ENCODE measurements around the gene COPG2. TPM values are rescaled to one million over a fixed set of nuclear protein-coding genes. Genes with fewer than 3 reads are reported as not detected.

The COPG2 gene
- total RNA-seq, 2 donors from 2014 or later, result 28.0 to 55.0 TPM

DNA sequence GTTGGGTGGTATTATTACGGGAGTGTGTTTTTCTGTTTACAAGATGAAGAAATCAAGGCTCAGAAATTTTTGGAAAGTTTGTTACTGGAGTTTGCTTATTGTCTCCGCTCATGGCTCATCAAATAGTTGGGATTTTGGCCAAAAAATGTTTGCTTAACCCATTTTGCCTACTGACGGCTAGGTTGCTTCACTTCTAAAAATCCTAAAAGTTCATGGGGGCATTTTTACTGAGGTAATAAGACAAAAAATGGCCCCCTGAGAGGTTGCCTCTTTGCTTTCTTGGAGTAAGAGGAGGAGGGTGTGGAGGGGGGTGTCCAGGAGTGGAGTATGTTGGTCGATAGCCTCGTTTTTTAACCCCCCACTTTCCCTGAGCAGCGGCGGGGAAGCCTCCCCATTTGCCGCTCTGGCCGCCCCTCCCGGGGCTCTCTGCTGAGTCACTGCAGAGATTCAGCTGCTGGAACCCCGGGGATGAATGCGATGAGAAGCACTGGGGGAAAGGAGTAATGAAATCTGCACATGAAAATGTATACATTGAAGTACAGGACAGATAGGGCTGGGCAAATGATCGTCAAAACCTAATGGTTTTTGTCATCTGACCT, 175.2 kb downstream of the COPG2 start:
- Mint-ChIP-seq H3K9me3 (no peaks in the 10 kb centered on the region), H3K27ac (no peak overlapping the region), H3K36me3 (peaks cover 7 to 12% of the 10 kb centered on the region in 2 donors)
- ATAC-seq (no peak), DNase-seq (ENCODE audit: low spot score in 2 of 2) (no peak)

DNA sequence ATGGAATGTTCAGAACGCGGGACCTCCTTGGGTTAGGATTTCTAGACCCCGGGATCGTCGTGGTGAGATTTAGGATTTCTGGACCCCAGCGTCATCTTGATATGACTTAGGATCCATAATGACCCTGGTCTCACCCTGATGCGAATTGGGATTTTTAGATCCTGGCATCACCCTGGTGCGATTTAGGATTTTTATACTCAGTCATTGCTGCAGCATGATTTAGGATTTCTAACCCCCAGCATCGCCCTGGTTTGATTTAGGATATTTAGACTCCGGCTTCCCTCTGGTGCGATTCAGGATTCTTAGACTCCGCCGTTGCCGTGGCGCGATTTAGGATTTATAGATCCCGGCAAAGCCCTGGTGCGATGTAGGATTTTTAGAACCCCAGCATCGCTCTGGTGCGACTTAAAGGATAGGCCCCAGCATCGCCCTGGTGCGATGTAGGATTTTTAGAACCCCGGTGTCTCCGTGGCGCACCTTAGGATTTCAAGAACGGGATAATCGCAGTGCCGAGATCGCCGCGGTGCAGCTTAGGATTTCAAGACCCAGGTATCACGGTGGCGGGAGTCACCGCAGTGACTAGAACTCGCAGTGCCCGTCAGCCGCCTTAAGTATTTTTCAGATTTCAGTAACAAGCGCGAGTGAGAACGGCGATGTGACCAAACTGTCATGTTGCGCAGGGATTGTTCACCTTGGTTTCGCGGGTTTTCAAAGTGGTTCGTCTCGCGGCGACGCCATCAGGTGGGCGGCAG, 175.8 kb downstream of the COPG2 start:
- H3K27ac Mint-ChIP-seq, result no peak overlapping the region
- H3K9me3 Mint-ChIP-seq, result no peaks in the 10 kb centered on the region
- ATAC-seq (no peak), DNase-seq (ENCODE audit: low spot score in 2 of 2) (no peak)
- H3K36me3 Mint-ChIP-seq, result peaks cover 7 to 12% of the 10 kb centered on the region in 2 donors

GRCh38 chr7:130491841-130492522, 176.6 kb downstream of the COPG2 start, which contains the start of gene MEST:
Gene MEST (plus strand): TSS chr7:130492085. CDS start chr7:130492314, 229 bp downstream.
- Mint-ChIP-seq H3K36me3 (peaks cover 7 to 12% of the 10 kb centered on the region in 2 donors), H3K27ac (no peak within 1 kb of the TSS), H3K9me3 (no peaks in the 10 kb centered on the region)
- ATAC-seq, result peak; percentile 42 to 45
- DNase-seq (ENCODE audit: low spot score in 2 of 2), result no peak

DNA sequence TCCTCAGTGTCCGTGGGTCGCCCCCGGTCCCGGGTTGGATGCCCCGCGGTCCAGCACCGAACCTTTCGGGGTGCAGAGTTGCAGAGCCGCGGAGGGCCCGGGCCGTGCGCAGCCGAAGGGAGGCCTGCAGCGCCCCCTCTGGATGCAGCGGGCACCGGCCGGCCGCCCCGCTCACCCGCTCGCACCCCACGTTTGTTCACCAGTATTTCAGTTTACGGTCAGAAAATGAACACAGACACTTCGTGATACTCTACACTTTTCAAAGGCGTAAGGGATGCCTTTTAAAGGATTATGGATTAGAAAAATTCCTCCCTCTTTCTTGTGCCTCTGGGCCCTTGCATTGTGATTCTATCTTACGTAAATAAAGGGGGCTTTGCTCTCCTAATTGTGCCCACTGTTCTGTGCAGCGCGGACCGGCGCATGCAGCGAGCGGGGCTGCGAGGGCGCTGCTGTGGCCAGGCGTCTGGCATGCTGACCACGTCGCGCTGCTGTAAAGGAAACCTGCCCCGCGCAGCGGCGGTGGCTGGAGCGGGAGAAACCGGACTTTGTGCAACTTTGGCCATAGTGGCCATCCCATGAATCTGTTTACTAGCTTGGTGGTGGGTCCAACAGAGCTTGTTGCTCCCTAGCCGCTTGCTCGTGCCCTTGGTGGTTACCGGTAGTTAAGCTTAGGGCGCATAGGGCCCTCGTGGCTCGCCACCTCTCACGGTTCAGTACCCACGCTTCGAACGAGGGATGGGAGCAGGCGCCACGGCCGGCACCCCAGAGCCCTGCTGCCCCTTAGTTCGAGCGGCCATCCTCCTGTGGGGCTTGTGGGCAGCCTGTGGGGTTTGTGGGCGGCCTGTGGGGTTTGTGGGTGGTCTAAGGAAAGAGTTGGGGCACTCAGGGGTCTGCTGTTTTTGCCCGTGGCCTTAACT, 177.4 kb downstream of the COPG2 start:
- peak; percentile 28 to 66 for ATAC-seq
- H3K27ac Mint-ChIP-seq, result no peak overlapping the region
- peak in 1 of 2 donors; percentile 62 for DNase-seq (ENCODE audit: low spot score in 2 of 2)
- H3K9me3 Mint-ChIP-seq, result no peaks in the 10 kb centered on the region
- H3K36me3 Mint-ChIP-seq, result peaks cover 7 to 12% of the 10 kb centered on the region in 2 donors

GRCh38 chr7:130490311-130490791, 178.2 kb downstream of the COPG2 start:
- no peak overlapping the region for H3K27ac Mint-ChIP-seq
- ATAC-seq (no peak), DNase-seq (ENCODE audit: low spot score in 2 of 2) (no peak)
- peaks cover 7 to 12% of the 10 kb centered on the region in 2 donors for H3K36me3 Mint-ChIP-seq
- H3K9me3 Mint-ChIP-seq, result peaks cover 0 to 1% of the 10 kb centered on the region in 2 donors

- peaks cover 7 to 12% of the 10 kb centered on the region in 2 donors for H3K36me3 Mint-ChIP-seq
- DNase-seq (ENCODE audit: low spot score in 2 of 2) (no peak), ATAC-seq (no peak)
- H3K9me3 Mint-ChIP-seq, result peaks cover 0 to 6% of the 10 kb centered on the region in 2 donors
- no peak overlapping the region for H3K27ac Mint-ChIP-seq
These were observed 179.2 kb downstream of the COPG2 start for GRCh38 chr7:130489140-130489983.

DNA sequence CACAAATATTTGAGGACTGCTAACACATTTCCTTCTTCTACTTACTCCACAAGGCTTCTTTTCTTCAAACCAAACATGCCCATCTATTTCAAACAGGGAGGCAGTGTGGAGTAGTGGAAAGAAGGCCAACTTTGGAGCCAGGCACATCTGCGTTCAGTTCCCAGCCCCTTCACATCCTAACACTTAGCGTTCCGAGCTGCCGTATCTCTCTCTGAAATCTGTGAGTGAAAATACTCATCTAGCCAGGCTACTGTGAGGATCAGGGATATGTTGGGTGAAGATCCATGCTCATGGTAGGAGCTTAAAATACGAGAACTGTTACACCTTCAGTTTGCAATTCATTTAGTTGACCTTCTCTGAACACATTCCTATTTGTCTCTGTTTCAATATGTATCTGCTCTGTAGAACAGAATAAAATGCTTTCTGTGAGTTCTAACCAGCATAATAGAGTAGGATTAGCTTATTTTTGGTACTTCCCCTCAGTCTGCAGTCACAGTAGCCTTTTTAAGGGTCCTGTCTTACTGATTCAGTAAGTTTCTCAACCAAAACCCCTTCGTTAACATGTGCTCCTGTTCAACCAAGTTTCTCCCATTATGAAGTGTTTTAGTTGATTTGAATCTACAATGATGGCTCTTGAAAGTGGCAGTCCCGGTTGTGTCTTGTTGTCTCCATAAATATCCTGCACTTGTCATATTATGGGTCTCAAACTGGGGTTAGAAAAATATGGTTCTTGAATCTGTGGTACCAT, 180.0 kb downstream of the COPG2 start:
- Mint-ChIP-seq H3K9me3 (peaks cover 0 to 6% of the 10 kb centered on the region in 2 donors), H3K36me3 (peaks cover 7 to 9% of the 10 kb centered on the region in 2 donors), H3K27ac (no peak overlapping the region)
- no peak for ATAC-seq
- no peak for DNase-seq (ENCODE audit: low spot score in 2 of 2)

DNA sequence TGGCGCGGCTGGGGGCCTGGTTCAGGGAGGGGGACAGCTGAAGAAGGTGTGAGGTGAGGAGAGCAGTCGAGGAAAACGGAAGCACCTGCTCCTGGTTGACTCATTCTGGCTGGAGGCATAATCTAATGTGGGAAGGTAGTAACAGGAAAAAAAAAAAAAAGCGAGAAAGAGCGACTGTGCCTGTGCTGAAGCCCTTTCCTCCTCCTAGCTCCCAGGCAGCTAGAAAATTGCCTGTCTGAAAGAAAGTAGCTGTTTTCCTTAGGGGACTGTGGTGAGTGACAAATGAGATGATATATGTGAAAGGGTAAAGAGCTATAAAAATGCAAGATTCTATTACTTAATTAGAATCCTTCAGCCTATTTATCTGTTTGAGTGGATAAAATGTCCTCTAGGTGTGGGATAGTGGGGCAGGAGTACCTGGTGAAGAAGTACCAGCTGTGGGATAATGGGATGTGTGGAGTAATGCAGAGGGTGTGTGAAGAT, 181.6 kb downstream of the COPG2 start:
- Mint-ChIP-seq H3K27ac (no peak overlapping the region), H3K36me3 (no peaks in the 10 kb centered on the region), H3K9me3 (peaks cover 0 to 6% of the 10 kb centered on the region in 2 donors)
- DNase-seq (ENCODE audit: low spot score in 2 of 2), result no peak
- no peak for ATAC-seq

- Mint-ChIP-seq H3K9me3 (peaks cover 0 to 6% of the 10 kb centered on the region in 2 donors), H3K36me3 (no peaks in the 10 kb centered on the region), H3K27ac (no peak overlapping the region)
- peak; percentile 70 to 76 for ATAC-seq
- peak; percentile 63 to 64 for DNase-seq (ENCODE audit: low spot score in 2 of 2)
These were observed 182.2 kb downstream of the COPG2 start for GRCh38 chr7:130486114-130486953.

- H3K9me3 Mint-ChIP-seq, result peaks cover 0 to 6% of the 10 kb centered on the region in 2 donors
- peak overlapping the region in 1 of 2 donors; percentile 67 for H3K27ac Mint-ChIP-seq
- ATAC-seq (no peak), DNase-seq (ENCODE audit: low spot score in 2 of 2) (no peak)
- no peaks in the 10 kb centered on the region for H3K36me3 Mint-ChIP-seq
These were observed 182.8 kb downstream of the COPG2 start for GRCh38 chr7:130485734-130486113.

GRCh38 chr7:130483031-130483430, 185.5 kb downstream of the COPG2 start:
- ATAC-seq (no peak), DNase-seq (ENCODE audit: low spot score in 2 of 2) (no peak)
- Mint-ChIP-seq H3K27ac (no peak overlapping the region), H3K9me3 (peaks cover 0 to 10% of the 10 kb centered on the region in 2 donors), H3K36me3 (no peaks in the 10 kb centered on the region)

DNA sequence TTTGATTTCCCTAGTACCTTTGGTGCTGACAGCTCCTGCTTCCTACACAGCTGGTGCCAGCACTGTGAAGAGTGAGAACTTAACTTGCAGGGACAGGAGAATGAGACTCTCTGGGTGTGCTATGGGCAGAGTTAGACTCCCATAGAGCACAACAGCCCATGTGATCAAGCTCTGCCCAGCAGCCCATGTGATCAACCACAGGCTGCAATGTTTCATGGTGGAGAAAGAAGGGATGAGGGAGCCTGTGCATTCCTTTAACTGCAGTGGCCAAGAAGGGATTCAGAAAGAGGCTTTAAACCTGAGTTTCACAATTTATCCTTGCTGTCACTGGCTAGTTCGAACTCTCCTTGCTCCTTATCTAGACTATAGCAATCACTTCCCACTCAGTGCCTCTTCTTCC, 186.7 kb downstream of the COPG2 start:
- Mint-ChIP-seq H3K36me3 (no peaks in the 10 kb centered on the region), H3K27ac (no peak overlapping the region), H3K9me3 (peaks cover 0 to 10% of the 10 kb centered on the region in 2 donors)
- DNase-seq (ENCODE audit: low spot score in 2 of 2) (no peak), ATAC-seq (no peak)

DNA sequence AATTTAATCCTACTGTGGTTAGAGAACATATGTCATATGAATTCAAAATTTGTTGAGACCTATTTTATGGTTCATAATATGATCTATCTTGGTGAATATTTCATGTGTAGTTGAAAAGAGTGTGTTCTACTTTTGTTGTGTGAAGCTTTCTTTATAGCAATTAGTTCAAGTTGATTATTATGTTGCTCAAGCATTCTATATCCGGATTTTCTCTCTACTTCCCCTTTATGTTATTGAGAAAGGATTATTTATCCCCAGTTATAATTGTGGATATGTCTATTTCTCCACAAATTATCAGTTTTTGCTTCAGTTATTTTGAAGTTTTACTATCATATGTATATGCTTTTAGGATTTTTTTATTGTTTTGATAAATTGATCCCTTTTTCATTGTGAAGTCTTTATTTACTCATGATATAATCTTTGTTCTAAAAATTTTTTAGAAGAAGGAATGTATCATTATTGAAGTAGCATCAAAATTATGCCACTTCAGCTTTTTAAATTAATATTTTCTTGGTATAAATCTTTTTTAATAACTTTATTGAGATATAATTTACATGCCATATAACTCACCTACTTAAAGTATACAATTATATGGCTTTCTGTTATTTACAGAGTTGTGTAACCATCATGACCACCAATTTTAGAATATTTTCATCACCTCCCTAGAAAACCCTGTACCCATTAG, 188.7 kb downstream of the COPG2 start:
- Mint-ChIP-seq H3K9me3 (peaks cover 0 to 4% of the 10 kb centered on the region in 2 donors), H3K27ac (no peak overlapping the region), H3K36me3 (no peaks in the 10 kb centered on the region)
- no peak for DNase-seq (ENCODE audit: low spot score in 2 of 2)
- ATAC-seq, result no peak
